NB4 (cell line): ENCODE data around the gene DNAI1.

ENCODE experiments used
- MYC ChIP-seq: IDR thresholded peaks from 2 replicates; pipeline ENCODE4 v1.6.1; 2011; ENCODE audit warnings: low read depth, low read length
- POLR2A ChIP-seq: IDR thresholded peaks from 2 replicates; pipeline ENCODE4 v1.6.1; 2011; ENCODE audit warnings: mild to moderate bottlenecking; ENCODE audit not compliant: insufficient read length; ENCODE audit errors: extremely low read depth
- TF ChIP-seq, protein P1 (sequence below): IDR thresholded peaks from one replicate; pipeline ENCODE4 v1.5.1; 2012; ENCODE audit warnings: low read depth, low read length
- TF ChIP-seq, protein P2 (sequence below): IDR thresholded peaks from 2 replicates; pipeline ENCODE4 v1.6.1; 2011; ENCODE audit warnings: low read depth, low read length

DNA sequence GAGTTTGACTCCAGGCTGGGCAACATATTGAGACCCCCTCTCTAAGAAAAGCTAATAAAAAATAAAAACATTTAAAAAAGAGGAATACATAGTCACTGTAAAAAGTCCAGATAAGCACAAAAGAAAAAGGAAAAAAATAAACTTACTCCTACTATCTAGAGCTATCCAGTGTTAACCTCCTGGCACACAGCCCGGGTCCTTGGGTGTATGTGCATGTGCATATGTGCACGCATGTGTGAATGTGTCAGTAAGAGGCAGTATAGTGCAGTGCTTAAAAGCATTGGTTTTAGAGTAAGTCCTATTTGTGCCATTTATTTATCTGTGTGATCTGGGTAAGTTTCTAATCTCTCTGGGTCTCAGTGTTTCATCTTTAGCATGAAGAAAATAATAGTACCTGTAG, 26.9 kb upstream of the DNAI1 start:
- TF ChIP-seq, protein P1, sequence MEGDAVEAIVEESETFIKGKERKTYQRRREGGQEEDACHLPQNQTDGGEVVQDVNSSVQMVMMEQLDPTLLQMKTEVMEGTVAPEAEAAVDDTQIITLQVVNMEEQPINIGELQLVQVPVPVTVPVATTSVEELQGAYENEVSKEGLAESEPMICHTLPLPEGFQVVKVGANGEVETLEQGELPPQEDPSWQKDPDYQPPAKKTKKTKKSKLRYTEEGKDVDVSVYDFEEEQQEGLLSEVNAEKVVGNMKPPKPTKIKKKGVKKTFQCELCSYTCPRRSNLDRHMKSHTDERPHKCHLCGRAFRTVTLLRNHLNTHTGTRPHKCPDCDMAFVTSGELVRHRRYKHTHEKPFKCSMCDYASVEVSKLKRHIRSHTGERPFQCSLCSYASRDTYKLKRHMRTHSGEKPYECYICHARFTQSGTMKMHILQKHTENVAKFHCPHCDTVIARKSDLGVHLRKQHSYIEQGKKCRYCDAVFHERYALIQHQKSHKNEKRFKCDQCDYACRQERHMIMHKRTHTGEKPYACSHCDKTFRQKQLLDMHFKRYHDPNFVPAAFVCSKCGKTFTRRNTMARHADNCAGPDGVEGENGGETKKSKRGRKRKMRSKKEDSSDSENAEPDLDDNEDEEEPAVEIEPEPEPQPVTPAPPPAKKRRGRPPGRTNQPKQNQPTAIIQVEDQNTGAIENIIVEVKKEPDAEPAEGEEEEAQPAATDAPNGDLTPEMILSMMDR: no peak
- TF ChIP-seq, protein P2, sequence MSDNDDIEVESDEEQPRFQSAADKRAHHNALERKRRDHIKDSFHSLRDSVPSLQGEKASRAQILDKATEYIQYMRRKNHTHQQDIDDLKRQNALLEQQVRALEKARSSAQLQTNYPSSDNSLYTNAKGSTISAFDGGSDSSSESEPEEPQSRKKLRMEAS: no peak
- no peak for TF ChIP-seq POLR2A
- no peak for TF ChIP-seq MYC
